ENCODE results near the gene GAB1.

DNA sequence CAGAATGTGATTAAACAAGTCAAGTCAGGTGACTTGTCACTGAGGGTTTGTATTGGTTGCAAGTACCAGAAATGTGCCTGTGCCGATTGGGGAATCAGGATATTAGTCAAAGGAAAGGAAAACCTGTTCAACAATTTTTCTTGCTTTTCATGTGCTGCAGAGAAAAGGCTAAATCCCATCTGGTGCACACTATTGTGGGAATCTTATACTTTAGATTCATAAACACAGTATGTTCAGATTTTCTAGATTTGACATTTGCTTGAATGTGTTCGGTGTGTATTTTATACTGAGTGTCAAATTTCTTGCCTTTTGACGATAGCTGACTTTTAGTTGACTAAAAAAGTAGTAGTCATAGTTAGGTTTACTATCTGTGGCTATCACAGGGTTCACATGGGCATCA lies 37.6 kb downstream of the GAB1 start:
- no peak for TF ChIP-seq EZH2 (IDR thresholded peaks at IDR 0.05)
- TF ChIP-seq POLR2AphosphoS5 (IDR thresholded peaks at IDR 0.05; ENCODE audit: borderline replicate concordance, low read depth, low read length), result no peak
- TF ChIP-seq FOXP2 (optimal IDR thresholded peaks at IDR 0.05; ENCODE audit: control extremely low read depth, extremely low read length, insufficient read depth), result no peak
